Hepatocyte (in vitro differentiated cells): ENCODE data around the gene SSBP3. TPM values are rescaled to one million over a fixed set of nuclear protein-coding genes. Genes with fewer than 3 reads are reported as not detected.

Experiments used
- DNase-seq: peaks from one replicate; pipeline ENCODE4 v3.0.0-alpha.2; 2016; ENCODE audit warnings: low spot score
- H2AFZ ChIP-seq: fragments of 200-600 bp; sonication (generic); 2 replicates; pipeline ENCODE4 v1.6.0; 2016; ENCODE audit warnings: antibody characterized with exemption, mild to moderate bottlenecking
- H3K27ac ChIP-seq: fragments of 200-600 bp; sonication (generic); 2 replicates; pipeline ENCODE4 v1.5.1; 2016; ENCODE audit warnings: mild to moderate bottlenecking
- H3K27me3 ChIP-seq: fragments of 200-600 bp; sonication (generic); 2 replicates; pipeline ENCODE4 v1.6.1; 2016
- H3K36me3 ChIP-seq: fragments of 200-600 bp; sonication (generic); replicated peaks from 2 replicates; pipeline ENCODE4 v1.5.1; 2016; ENCODE audit warnings: low read depth; ENCODE audit not compliant: insufficient read depth
- H3K4me1 ChIP-seq: fragments of 200-600 bp; sonication (generic); 2 replicates; pipeline ENCODE4 v1.5.1; 2016; ENCODE audit warnings: mild to moderate bottlenecking, moderate library complexity; ENCODE audit not compliant: insufficient read depth
- H3K4me2 ChIP-seq: fragments of 200-600 bp; sonication (generic); 2 replicates; pipeline ENCODE4 v1.6.0; 2016
- H3K4me3 ChIP-seq: fragments of 200-600 bp; sonication (generic); 2 replicates; pipeline ENCODE4 v1.5.1; 2016; ENCODE audit warnings: mild to moderate bottlenecking
- H3K79me2 ChIP-seq: fragments of 200-600 bp; sonication (generic); 2 replicates; pipeline ENCODE4 v1.6.0; 2017; ENCODE audit warnings: mild to moderate bottlenecking
- H3K9me2 ChIP-seq: fragments of 200-600 bp; sonication (generic); replicated peaks from 2 replicates; pipeline ENCODE4 v1.6.0; 2017; ENCODE audit warnings: mild to moderate bottlenecking; ENCODE audit not compliant: insufficient read depth
- H3K9me3 ChIP-seq: fragments of 200-600 bp; sonication (generic); 2 replicates; pipeline ENCODE4 v1.5.1; 2016; ENCODE audit warnings: low read depth, mild to moderate bottlenecking
- H4K20me1 ChIP-seq: fragments of 200-600 bp; sonication (generic); 2 replicates; pipeline ENCODE4 v1.6.0; 2016; ENCODE audit warnings: mild to moderate bottlenecking; ENCODE audit not compliant: insufficient read depth, poor library complexity, severe bottlenecking
- EZH2 ChIP-seq: fragments of 200-600 bp; sonication (generic); IDR thresholded peaks from 2 replicates; pipeline ENCODE4 v1.6.1; 2016; ENCODE audit warnings: antibody characterized with exemption, mild to moderate bottlenecking, borderline replicate concordance
- EZH2phosphoT487 ChIP-seq: fragments of 200-600 bp; sonication (generic); IDR thresholded peaks from one replicate; pipeline ENCODE4 v1.6.1; 2018; ENCODE audit warnings: antibody characterized with exemption, mild to moderate bottlenecking, low read depth, moderate library complexity; ENCODE audit not compliant: unreplicated experiment, severe bottlenecking
- WGBS: methylation state at CpG from one replicate; pipeline ENCODE4 v1.1.6; 2016; ENCODE audit warnings: low lambda C conversion rate; ENCODE audit errors: missing lambda C conversion rate; 5-methylcytosine and 5-hydroxymethylcytosine counted together
- polyA plus RNA-seq: library from polyadenylated mRNA; unstranded; fragments of >200 nt; fragmentation: Nextera tagmentation; extraction: Ambion mirVana; gene quantifications from 2 replicates; pipeline ENCODE4 v1.2.1, GENCODE V29; 2016
- total RNA-seq: library from RNA; depleted of rRNA; stranded (reverse); fragments of >200 nt; gene quantifications from 2 replicates; pipeline ENCODE4 v1.2.3, GENCODE V29; 2014
- TF ChIP-seq, protein P1 (sequence below): fragments of 200-600 bp; sonication (generic); IDR thresholded peaks from 2 replicates; pipeline ENCODE4 v1.5.1; 2016; ENCODE audit warnings: antibody characterized with exemption, mild to moderate bottlenecking; ENCODE audit not compliant: poor library complexity

Gene SSBP3
- total and polyA plus RNA-seq, 2 experiments from 2014 or later, result 25.8 to 47.2 TPM

- TF ChIP-seq, protein P1, sequence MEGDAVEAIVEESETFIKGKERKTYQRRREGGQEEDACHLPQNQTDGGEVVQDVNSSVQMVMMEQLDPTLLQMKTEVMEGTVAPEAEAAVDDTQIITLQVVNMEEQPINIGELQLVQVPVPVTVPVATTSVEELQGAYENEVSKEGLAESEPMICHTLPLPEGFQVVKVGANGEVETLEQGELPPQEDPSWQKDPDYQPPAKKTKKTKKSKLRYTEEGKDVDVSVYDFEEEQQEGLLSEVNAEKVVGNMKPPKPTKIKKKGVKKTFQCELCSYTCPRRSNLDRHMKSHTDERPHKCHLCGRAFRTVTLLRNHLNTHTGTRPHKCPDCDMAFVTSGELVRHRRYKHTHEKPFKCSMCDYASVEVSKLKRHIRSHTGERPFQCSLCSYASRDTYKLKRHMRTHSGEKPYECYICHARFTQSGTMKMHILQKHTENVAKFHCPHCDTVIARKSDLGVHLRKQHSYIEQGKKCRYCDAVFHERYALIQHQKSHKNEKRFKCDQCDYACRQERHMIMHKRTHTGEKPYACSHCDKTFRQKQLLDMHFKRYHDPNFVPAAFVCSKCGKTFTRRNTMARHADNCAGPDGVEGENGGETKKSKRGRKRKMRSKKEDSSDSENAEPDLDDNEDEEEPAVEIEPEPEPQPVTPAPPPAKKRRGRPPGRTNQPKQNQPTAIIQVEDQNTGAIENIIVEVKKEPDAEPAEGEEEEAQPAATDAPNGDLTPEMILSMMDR, result no peak
- no peak for TF ChIP-seq EZH2phosphoT487
- no peak for TF ChIP-seq EZH2
- Histone ChIP-seq H3K27ac (no peak overlapping the region), H3K4me1 (peaks cover 35% of the 10 kb centered on the region), H3K4me2 (no peak overlapping the region), H3K79me2 (peaks cover 92% of the 10 kb centered on the region), H3K27me3 (no peaks in the 10 kb centered on the region), H3K4me3 (no peak overlapping the region), H3K9me3 (no peaks in the 10 kb centered on the region), H3K9me2 (no peaks in the 10 kb centered on the region), H2AFZ (no peak overlapping the region), H4K20me1 (peaks cover 45% of the 10 kb centered on the region), H3K36me3 (no peaks in the 10 kb centered on the region)
- DNase-seq, result no peak
- 78% methylated on average over 8 of the region's 8 CpGs for WGBS
Observed at GRCh38 chr1:54283635-54284385, 122.4 kb downstream of the SSBP3 start.

- H3K79me2 ChIP-seq, result peaks cover 84% of the 10 kb centered on the region
- no peak overlapping the region for H2AFZ ChIP-seq
- no peak overlapping the region for H3K4me2 ChIP-seq
- H3K36me3 ChIP-seq, result no peaks in the 10 kb centered on the region
- DNase-seq, result no peak
- peaks cover 27% of the 10 kb centered on the region for H3K4me1 ChIP-seq
- no peak overlapping the region for H3K4me3 ChIP-seq
- 92% methylated on average over 16 of the region's 16 CpGs for WGBS
- H4K20me1 ChIP-seq, result peaks cover 34% of the 10 kb centered on the region
- no peaks in the 10 kb centered on the region for H3K9me2 ChIP-seq
- no peaks in the 10 kb centered on the region for H3K27me3 ChIP-seq
- TF ChIP-seq EZH2 (no peak), EZH2phosphoT487 (no peak)
- TF ChIP-seq, protein P1, result no peak
- no peak overlapping the region for H3K27ac ChIP-seq
- no peaks in the 10 kb centered on the region for H3K9me3 ChIP-seq
Observed at GRCh38 chr1:54282101-54282847, 123.9 kb downstream of the SSBP3 start.

DNA sequence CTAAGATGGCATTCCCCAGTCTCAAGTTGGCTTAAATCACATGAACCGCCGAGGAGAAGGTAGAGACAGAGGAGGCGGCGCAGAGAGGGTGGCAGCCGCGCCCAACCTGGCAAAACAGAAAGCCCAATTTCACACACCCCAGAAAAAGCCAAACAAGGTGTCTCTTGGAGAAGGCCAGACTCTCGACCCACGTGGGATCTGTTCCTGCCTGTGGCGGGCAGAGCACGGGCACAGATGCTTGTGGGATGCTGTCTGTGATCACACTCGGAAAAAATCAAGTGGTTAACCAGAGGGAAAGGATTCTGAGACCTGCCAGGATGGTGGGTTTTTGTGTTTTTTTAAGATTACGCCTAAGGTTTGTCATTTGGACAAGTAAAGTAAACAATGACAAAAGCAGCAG lies 125.5 kb downstream of the SSBP3 start:
- 95% methylated on average over 12 of the region's 12 CpGs for WGBS
- no peak overlapping the region for H3K4me2 ChIP-seq
- no peaks in the 10 kb centered on the region for H3K9me3 ChIP-seq

More for the DNA sequence above, 125.5 kb downstream of the SSBP3 start:
- Histone ChIP-seq H3K79me2 (peaks cover 79% of the 10 kb centered on the region), H4K20me1 (peaks cover 37% of the 10 kb centered on the region), H2AFZ (no peak overlapping the region), H3K4me1 (peaks cover 29% of the 10 kb centered on the region), H3K9me2 (no peaks in the 10 kb centered on the region), H3K27me3 (no peaks in the 10 kb centered on the region), H3K36me3 (no peaks in the 10 kb centered on the region), H3K4me3 (no peak overlapping the region), H3K27ac (no peak overlapping the region)
- TF ChIP-seq, protein P1, result no peak
- no peak for TF ChIP-seq EZH2
- no peak for TF ChIP-seq EZH2phosphoT487
- DNase-seq, result no peak
